AG04449 (cell line): ENCODE results near the gene MTOR.

Source experiments
- CTCF ChIA-PET: fragments of 350-600 bp; formaldehyde crosslinking; extraction: SDS; loops from one replicate; lab custom pipeline; 2021; ENCODE audit warnings: antibody characterized with exemption; lab: Yijun Ruan, JAX
- POLR2A ChIA-PET: fragments of 400-600, 350-600 bp; formaldehyde crosslinking; extraction: SDS; loops from one replicate; lab custom pipeline; 2020; ENCODE audit warnings: antibody characterized with exemption, inconsistent platforms; lab: Yijun Ruan, JAX
- DNase-seq: peaks from one replicate; pipeline ENCODE4 v3.0.0-alpha.2; 2010; ENCODE audit warnings: low read depth, low spot score
- H3K4me3 ChIP-seq: 2 replicates; pipeline ENCODE4 v1.5.1; 2011; ENCODE audit warnings: low read depth, mild to moderate bottlenecking, control low read depth, low read length
- TF ChIP-seq, protein P1 (sequence below): IDR thresholded peaks from one replicate; pipeline ENCODE4 v1.5.1; 2011; ENCODE audit warnings: mild to moderate bottlenecking, moderate library complexity, low read length, control low read depth, inconsistent platforms; ENCODE audit not compliant: insufficient read depth; ENCODE audit errors: missing control alignments

MTOR gene

DNA sequence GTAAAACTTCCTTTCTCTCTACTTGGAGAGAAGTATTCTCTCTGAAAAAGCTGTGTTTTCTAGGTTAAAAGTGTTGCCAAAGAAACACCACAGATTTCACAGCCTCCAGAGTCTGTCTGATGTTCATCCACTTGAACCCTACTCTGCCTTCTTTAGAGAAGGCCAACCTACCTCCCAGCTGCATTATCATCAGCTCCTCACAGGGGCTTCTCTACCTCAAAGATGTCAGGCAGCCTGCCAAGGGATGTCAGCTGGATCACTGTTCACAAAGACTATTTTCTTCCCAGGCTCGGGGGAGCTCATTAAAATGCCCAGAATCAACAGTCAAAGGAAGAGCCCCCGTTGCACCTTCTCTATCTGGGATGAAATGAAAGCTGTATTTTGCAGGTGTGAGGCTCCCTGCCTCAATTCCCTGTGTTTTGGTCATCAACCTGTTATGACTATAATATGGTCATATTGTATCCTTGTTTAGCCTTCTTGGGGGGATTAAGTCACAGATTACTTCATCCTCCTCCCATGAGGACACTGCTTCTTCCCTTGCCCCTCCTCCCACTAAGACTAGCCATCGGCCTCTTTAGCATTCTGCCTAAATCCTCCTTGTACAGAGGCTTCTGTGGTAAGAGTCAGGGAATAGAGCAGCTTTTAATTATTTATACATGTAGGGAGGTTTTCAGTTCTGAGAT, 47.5 kb downstream of the MTOR start:
- ChIA-PET POLR2A (no interaction called here), CTCF (interaction anchor here (1.5 to 5.4 kb wide), 2 partner anchors 26 to 178 kb away, joined by 6 to 27 read pairs; no protein-coding TSS in a partner anchor)
- DNase-seq = no peak
- H3K4me3 ChIP-seq = no peak overlapping the region
- TF ChIP-seq, protein P1, sequence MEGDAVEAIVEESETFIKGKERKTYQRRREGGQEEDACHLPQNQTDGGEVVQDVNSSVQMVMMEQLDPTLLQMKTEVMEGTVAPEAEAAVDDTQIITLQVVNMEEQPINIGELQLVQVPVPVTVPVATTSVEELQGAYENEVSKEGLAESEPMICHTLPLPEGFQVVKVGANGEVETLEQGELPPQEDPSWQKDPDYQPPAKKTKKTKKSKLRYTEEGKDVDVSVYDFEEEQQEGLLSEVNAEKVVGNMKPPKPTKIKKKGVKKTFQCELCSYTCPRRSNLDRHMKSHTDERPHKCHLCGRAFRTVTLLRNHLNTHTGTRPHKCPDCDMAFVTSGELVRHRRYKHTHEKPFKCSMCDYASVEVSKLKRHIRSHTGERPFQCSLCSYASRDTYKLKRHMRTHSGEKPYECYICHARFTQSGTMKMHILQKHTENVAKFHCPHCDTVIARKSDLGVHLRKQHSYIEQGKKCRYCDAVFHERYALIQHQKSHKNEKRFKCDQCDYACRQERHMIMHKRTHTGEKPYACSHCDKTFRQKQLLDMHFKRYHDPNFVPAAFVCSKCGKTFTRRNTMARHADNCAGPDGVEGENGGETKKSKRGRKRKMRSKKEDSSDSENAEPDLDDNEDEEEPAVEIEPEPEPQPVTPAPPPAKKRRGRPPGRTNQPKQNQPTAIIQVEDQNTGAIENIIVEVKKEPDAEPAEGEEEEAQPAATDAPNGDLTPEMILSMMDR = no peak

DNA sequence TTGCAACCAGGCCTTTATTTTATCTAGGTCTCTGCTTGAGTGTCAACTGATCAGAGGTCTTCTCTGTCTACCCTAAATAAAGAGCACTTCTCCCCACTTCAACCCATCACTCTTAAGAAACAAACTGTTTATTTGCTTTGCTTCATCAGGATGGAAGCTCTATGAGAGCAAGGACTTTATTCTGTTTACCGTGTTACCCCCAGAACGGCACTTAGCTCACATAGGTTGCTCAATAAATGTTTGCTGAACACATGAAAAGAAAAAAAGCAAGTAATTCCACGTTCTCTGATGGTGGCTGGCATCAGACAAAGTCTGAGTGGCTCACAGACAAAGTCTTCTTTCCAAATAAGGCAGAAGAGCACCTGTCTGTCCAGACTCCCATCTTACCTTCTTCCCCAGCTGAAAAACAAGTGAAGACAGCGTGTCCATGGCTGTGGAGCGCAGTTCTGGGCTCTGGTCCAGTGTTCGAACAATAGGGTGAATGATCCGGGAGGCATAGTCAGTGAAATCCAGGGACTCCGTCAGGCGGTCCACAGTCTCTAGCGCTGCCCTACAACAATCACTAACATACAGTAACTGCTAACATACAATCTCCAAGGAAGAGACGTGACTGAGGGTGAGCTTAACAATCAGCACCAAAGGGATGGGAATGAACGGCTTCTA, 50.3 kb downstream of the MTOR start:
- ChIA-PET CTCF (interaction anchor here (1.7 kb wide), 1 partner anchor 174 kb away, joined by 6 read pairs; no protein-coding TSS in a partner anchor), POLR2A (no interaction called here)
- TF ChIP-seq, protein P1 = no peak
- DNase-seq = no peak
- H3K4me3 ChIP-seq = no peak overlapping the region

DNA sequence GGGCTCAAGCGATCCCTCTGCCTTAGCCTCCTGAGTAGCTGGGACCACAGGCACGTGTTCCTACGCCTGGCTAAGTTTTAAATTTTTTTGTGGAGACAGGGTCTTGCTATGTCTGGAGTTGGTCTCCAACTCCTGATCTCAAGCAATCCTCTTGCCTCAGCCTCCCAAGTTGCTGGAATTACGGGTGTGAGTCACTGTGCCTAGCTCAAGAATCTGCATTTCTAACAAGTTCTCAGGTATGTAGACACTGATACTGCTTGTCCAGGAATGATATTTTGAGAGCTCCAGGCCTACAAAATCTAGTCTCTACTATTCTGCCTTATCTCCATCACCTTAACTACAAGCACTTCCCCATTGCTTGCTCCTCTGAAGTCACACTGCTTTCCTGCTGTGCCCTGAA, 50.9 kb downstream of the MTOR start:
- no peak overlapping the region for H3K4me3 ChIP-seq
- TF ChIP-seq, protein P1 = no peak
- DNase-seq = no peak
- CTCF ChIA-PET = interaction anchor here (1.2 to 2.1 kb wide), 2 partner anchors 31 to 174 kb away, joined by 5 to 8 read pairs; no protein-coding TSS in a partner anchor
- POLR2A ChIA-PET = no interaction called here

DNA sequence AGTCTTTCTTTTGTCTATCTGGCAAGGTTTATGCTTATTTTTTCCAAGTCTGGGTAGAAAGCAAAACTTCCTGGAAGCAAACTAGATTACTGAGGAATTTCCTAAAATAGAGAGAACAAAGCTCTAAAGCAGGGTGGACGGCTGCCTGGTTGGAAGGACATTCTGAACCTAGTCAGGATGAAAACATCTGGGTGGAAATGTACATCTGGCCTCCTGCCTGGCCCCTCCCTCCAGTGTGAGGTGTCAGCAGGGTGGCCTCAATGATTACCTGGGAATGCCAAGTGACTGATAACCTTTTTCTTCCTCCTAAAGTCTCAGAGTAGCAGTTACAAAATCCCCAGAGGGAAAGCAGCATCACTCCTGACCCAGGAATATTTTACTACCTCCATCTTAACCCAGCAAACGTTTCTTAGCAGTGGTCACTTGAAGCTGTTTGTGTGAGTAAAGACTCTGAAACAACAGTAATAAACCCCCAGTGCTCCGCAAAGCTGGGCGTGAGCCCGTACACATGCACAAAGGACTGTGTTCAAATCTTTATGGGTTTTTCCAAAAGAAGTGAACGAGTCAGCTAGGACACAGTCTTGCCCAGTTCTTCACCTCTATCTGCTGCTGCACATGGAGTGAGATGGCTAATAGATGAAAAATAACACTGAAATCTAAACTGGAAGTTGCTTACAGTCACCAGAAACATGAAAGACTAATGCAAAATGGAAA, 54.3 kb downstream of the MTOR start:
- ChIA-PET CTCF (interaction anchor here (1.2 to 1.9 kb wide), 4 partner anchors 11 to 512 kb away, joined by 3 to 7 read pairs (median 4); no protein-coding TSS in a partner anchor), POLR2A (interaction anchor here (0.7 kb wide), 1 partner anchor 338 kb away, joined by 4 read pairs; no protein-coding TSS in a partner anchor)
- H3K4me3 ChIP-seq = no peak overlapping the region
- TF ChIP-seq, protein P1 = no peak
- DNase-seq = no peak

DNA sequence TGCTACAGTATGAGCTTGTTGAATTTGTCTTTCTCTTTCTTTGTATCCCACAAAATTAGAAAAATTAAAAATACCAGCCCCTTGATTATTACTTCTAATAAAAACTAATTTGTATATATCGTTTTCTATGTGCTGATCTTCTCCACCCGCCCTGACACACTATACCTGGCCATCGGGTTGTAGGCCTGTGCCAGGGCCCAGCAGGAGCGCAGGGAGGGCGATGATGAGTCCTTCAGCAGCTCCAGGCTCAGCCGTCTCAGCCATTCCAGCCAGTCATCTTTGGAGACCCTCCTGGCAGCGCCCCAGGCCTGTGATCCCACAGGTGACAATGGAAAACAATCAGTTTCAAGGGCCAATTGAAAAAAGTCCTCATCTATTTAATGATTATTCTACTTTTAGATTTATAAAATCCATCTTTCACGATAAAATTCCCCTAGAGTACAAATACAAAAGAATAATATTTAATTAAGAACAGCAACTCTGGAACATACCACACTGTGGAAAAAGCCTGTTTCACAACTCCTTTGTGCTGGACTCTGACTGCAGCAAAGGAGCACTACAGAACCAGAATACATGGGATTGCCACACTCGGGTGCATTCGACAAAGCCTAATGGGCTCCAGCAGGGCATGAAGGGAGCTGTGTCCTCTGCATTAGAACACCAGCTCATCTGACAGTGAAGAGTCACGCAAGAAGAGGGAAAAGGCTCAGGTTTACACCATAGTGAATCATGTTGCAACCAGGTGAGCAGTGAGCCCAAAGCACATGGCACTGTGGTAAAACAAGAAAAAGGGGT, 57.8 kb downstream of the MTOR start:
- POLR2A ChIA-PET = no interaction called here
- no peak for DNase-seq
- TF ChIP-seq, protein P1 = no peak
- no peak overlapping the region for H3K4me3 ChIP-seq
- CTCF ChIA-PET = interaction anchor here (0.9 to 2.4 kb wide), 2 partner anchors 19 to 167 kb away, joined by 3 to 9 read pairs; no protein-coding TSS in a partner anchor
